Mesenchymal stem cell (in vitro differentiated cells and primary cell): ENCODE data around the gene SMIM29.
A peak's percentile ranks its signal among the peaks of the same experiment; 100 is the strongest.

Experiments
- DNase-seq: peaks from one replicate; pipeline ENCODE4 v3.0.0-alpha.2; 2013
- H2AFZ ChIP-seq: one replicate; pipeline ENCODE4 v1.6.1; 2013; ENCODE audit warnings: low read depth, mild to moderate bottlenecking, control low read depth, inconsistent platforms, low read length, moderate library complexity
- H2AK5ac ChIP-seq: 2 replicates; pipeline ENCODE4 v1.6.1; 2013; ENCODE audit warnings: low read length, moderate library complexity, mild to moderate bottlenecking, inconsistent platforms; ENCODE audit not compliant: severe bottlenecking
- H2BK120ac ChIP-seq: one replicate; pipeline ENCODE4 v1.6.1; 2013; ENCODE audit warnings: low read depth, mild to moderate bottlenecking, inconsistent platforms, low read length, moderate library complexity
- H2BK12ac ChIP-seq, 2 experiments: one replicate each; pipeline ENCODE4 v1.6.1; 2013; ENCODE audit warnings: inconsistent platforms in 2 of 2, low read length in 2 of 2, mild to moderate bottlenecking in 2 of 2, moderate library complexity in 2 of 2, control low read depth in 1 of 2
- H2BK15ac ChIP-seq: one replicate; pipeline ENCODE4 v1.6.1; 2013; ENCODE audit warnings: mild to moderate bottlenecking, low read depth, inconsistent platforms; ENCODE audit not compliant: poor library complexity, severe bottlenecking
- H2BK5ac ChIP-seq: 2 replicates; pipeline ENCODE4 v1.6.1; 2013; ENCODE audit warnings: low read depth, mild to moderate bottlenecking, low read length, control low read depth, inconsistent platforms; ENCODE audit not compliant: poor library complexity, severe bottlenecking
- H3K14ac ChIP-seq, 2 experiments: one replicate each; pipeline ENCODE4 v1.6.1; 2013; ENCODE audit warnings: inconsistent platforms in 2 of 2, low read length in 2 of 2, control low read depth in 1 of 2, mild to moderate bottlenecking in 1 of 2, moderate library complexity in 1 of 2
- H3K18ac ChIP-seq, 2 experiments: one replicate each; pipeline ENCODE4 v1.6.1; 2013; ENCODE audit warnings: inconsistent platforms in 2 of 2, low read length in 2 of 2, control low read depth in 1 of 2, low read depth in 1 of 2, mild to moderate bottlenecking in 1 of 2
- H3K23ac ChIP-seq, 2 experiments: one replicate each; pipeline ENCODE4 v1.6.1; 2013; ENCODE audit warnings: inconsistent platforms in 2 of 2, low read length in 2 of 2, mild to moderate bottlenecking in 2 of 2, moderate library complexity in 2 of 2, control low read depth in 1 of 2
- H3K27ac ChIP-seq: 2 replicates; pipeline ENCODE4 v1.5.1; 2013; ENCODE audit warnings: mild to moderate bottlenecking, moderate library complexity, low read length, control low read depth, inconsistent platforms; ENCODE audit not compliant: poor library complexity, severe bottlenecking
- H3K27me3 ChIP-seq, 2 experiments: 2 replicates each; pipeline versions ENCODE4 v1.6.1 to v1.7.0; 2013; ENCODE audit warnings: low read length in 2 of 2, mild to moderate bottlenecking in 2 of 2, moderate library complexity in 2 of 2, control low read depth in 1 of 2, inconsistent platforms in 1 of 2; ENCODE audit not compliant: control insufficient read depth in 1 of 2, insufficient read depth in 1 of 2
- H3K36me3 ChIP-seq, 2 experiments: 2 replicates each; pipeline versions ENCODE4 v1.6.1 to v1.7.0; 2013; ENCODE audit warnings: low read length in 2 of 2, control low read depth in 1 of 2, inconsistent platforms in 1 of 2, low read depth in 1 of 2, mild to moderate bottlenecking in 1 of 2; ENCODE audit not compliant: insufficient read depth in 2 of 2, control insufficient read depth in 1 of 2
- H3K4ac ChIP-seq, 2 experiments: one replicate each; pipeline ENCODE4 v1.6.1; 2013; ENCODE audit warnings: inconsistent platforms in 2 of 2, low read length in 2 of 2, mild to moderate bottlenecking in 2 of 2, moderate library complexity in 2 of 2, control low read depth in 1 of 2, low read depth in 1 of 2
- H3K4me1 ChIP-seq: 2 replicates; pipeline ENCODE4 v1.6.1; 2013; ENCODE audit warnings: low read depth, low read length, control low read depth; ENCODE audit not compliant: control insufficient read depth, insufficient read depth
- H3K4me2 ChIP-seq: 2 replicates; pipeline ENCODE4 v1.6.1; 2013; ENCODE audit warnings: low read length, mild to moderate bottlenecking, inconsistent platforms; ENCODE audit not compliant: poor library complexity, severe bottlenecking
- H3K4me3 ChIP-seq, 2 experiments: 2 replicates each; pipeline versions ENCODE4 v1.5.1 to v1.7.0; 2013; ENCODE audit warnings: low read length in 2 of 2, mild to moderate bottlenecking in 2 of 2, control low read depth in 1 of 2, low read depth in 1 of 2; ENCODE audit not compliant: insufficient read depth in 1 of 2
- H3K79me1 ChIP-seq: replicated peaks from 2 replicates; pipeline ENCODE4 v1.6.1; 2013; ENCODE audit warnings: mild to moderate bottlenecking, control low read depth, low read length, inconsistent platforms; ENCODE audit not compliant: poor library complexity, severe bottlenecking
- H3K9ac ChIP-seq: 2 replicates; pipeline ENCODE4 v1.7.0; 2013; ENCODE audit warnings: mild to moderate bottlenecking, low read length, moderate library complexity
- H3K9me3 ChIP-seq: 2 replicates; pipeline ENCODE4 v1.7.0; 2013; ENCODE audit warnings: mild to moderate bottlenecking, low read length; ENCODE audit not compliant: control insufficient read depth
- H4K8ac ChIP-seq: one replicate; pipeline ENCODE4 v1.6.1; 2013; ENCODE audit warnings: inconsistent platforms, mild to moderate bottlenecking, low read length, moderate library complexity
- H4K91ac ChIP-seq: one replicate; pipeline ENCODE4 v1.6.1; 2013; ENCODE audit warnings: mild to moderate bottlenecking, low read length, inconsistent platforms
- WGBS: methylation state at CpG from one replicate; pipeline ENCODE4 v1.1.7; 2013; ENCODE audit warnings: mixed read lengths; 5-methylcytosine and 5-hydroxymethylcytosine counted together

The SMIM29 gene

GRCh38 chr6:34241351-34242215, 7.2 kb downstream of the SMIM29 start:
- Histone ChIP-seq H3K23ac (peak overlapping the region in 1 of 2 experiments; percentile 96), H3K4ac (peak overlapping the region in 1 of 2 experiments; percentile 86), H4K91ac (no peak overlapping the region), H3K4me3 (no peak overlapping the region), H3K36me3 (peaks cover 22 to 48% of the 10 kb centered on the region in 2 experiments), H3K4me1 (peaks cover 46% of the 10 kb centered on the region), H2BK120ac (no peak overlapping the region), H3K27ac (no peak overlapping the region), H2BK12ac (peak overlapping the region; percentile 24 to 58), H4K8ac (peak overlapping the region; percentile 53), H3K14ac (no peak overlapping the region), H3K9ac (peak overlapping the region; percentile 72), H3K18ac (no peak overlapping the region), H3K9me3 (no peaks in the 10 kb centered on the region), H3K4me2 (no peak overlapping the region), H3K79me1 (no peaks in the 10 kb centered on the region), H2BK5ac (no peak overlapping the region), H2BK15ac (no peak overlapping the region), H2AFZ (no peak overlapping the region), H2AK5ac (no peak overlapping the region), H3K27me3 (no peaks in the 10 kb centered on the region)
- no peak for DNase-seq
- WGBS, result 95% methylated on average over 10 of the region's 13 CpGs

- Histone ChIP-seq H3K9ac (peak overlapping the region; percentile 86), H3K27ac (no peak overlapping the region), H3K4ac (no peak overlapping the region)
These were observed 8.2 kb downstream of the SMIM29 start for GRCh38 chr6:34240329-34241248.

GRCh38 chr6:34239893-34240292, 8.9 kb downstream of the SMIM29 start:
- H3K9me3 ChIP-seq, result no peaks in the 10 kb centered on the region
- H2BK12ac ChIP-seq, result no peak overlapping the region
- no peak overlapping the region for H2AFZ ChIP-seq
- H3K18ac ChIP-seq, result no peak overlapping the region
- peak overlapping the region in 1 of 2 experiments; percentile 48 for H3K23ac ChIP-seq
- no peak overlapping the region for H2BK120ac ChIP-seq
- peak overlapping the region; percentile 81 for H2AK5ac ChIP-seq
- H3K4me3 ChIP-seq, result peak overlapping the region in 1 of 2 experiments; percentile 86
- H4K91ac ChIP-seq, result peak overlapping the region; percentile 41
- no peak overlapping the region for H2BK15ac ChIP-seq
- H3K27ac ChIP-seq, result no peak overlapping the region
- no peak overlapping the region for H2BK5ac ChIP-seq
- H3K4ac ChIP-seq, result peak overlapping the region in 1 of 2 experiments; percentile 56
- H3K36me3 ChIP-seq, result peaks cover 19 to 43% of the 10 kb centered on the region in 2 experiments
- H4K8ac ChIP-seq, result no peak overlapping the region
- DNase-seq, result no peak
- H3K4me1 ChIP-seq, result peaks cover 54% of the 10 kb centered on the region
- 80% methylated on average over 1 of the region's 2 CpGs for WGBS
- no peaks in the 10 kb centered on the region for H3K27me3 ChIP-seq
- H3K79me1 ChIP-seq, result no peaks in the 10 kb centered on the region
- peak overlapping the region; percentile 86 for H3K9ac ChIP-seq
- no peak overlapping the region for H3K4me2 ChIP-seq
- H3K14ac ChIP-seq, result no peak overlapping the region

More at GRCh38 chr6:34240329-34241248, 8.2 kb downstream of the SMIM29 start:
- Histone ChIP-seq H3K79me1 (no peaks in the 10 kb centered on the region), H3K18ac (no peak overlapping the region), H2AK5ac (no peak overlapping the region), H3K4me1 (peaks cover 53% of the 10 kb centered on the region), H2BK5ac (no peak overlapping the region), H2BK12ac (peak overlapping the region in 1 of 2 experiments; percentile 58), H2BK120ac (no peak overlapping the region), H4K91ac (no peak overlapping the region), H3K9me3 (no peaks in the 10 kb centered on the region), H3K27me3 (no peaks in the 10 kb centered on the region), H2BK15ac (no peak overlapping the region), H2AFZ (no peak overlapping the region), H3K36me3 (peaks cover 19 to 43% of the 10 kb centered on the region in 2 experiments), H3K23ac (no peak overlapping the region), H3K14ac (no peak overlapping the region), H4K8ac (no peak overlapping the region), H3K4me2 (no peak overlapping the region), H3K4me3 (peak overlapping the region in 1 of 2 experiments; percentile 86)
- WGBS, result 88% methylated on average over 21 of the region's 22 CpGs
- DNase-seq, result no peak

GRCh38 chr6:34239500-34239825, 9.3 kb downstream of the SMIM29 start:
- 59% methylated on average over 3 of the region's 3 CpGs for WGBS
- H2BK120ac ChIP-seq, result no peak overlapping the region
- no peak overlapping the region for H2BK15ac ChIP-seq
- no peak overlapping the region for H3K23ac ChIP-seq
- no peak overlapping the region for H2BK5ac ChIP-seq
- H3K18ac ChIP-seq, result no peak overlapping the region
- H3K4me1 ChIP-seq, result peaks cover 53% of the 10 kb centered on the region
- H3K27ac ChIP-seq, result no peak overlapping the region
- no peaks in the 10 kb centered on the region for H3K79me1 ChIP-seq
- no peak overlapping the region for H2BK12ac ChIP-seq
- peak overlapping the region; percentile 86 for H3K9ac ChIP-seq
- no peaks in the 10 kb centered on the region for H3K9me3 ChIP-seq
- no peak overlapping the region for H4K91ac ChIP-seq
- no peak overlapping the region for H3K4me2 ChIP-seq
- no peak overlapping the region for H2AFZ ChIP-seq
- H3K36me3 ChIP-seq, result peaks cover 19 to 43% of the 10 kb centered on the region in 2 experiments
- H3K4ac ChIP-seq, result no peak overlapping the region
- no peak overlapping the region for H3K14ac ChIP-seq
- DNase-seq, result no peak
- H3K27me3 ChIP-seq, result no peaks in the 10 kb centered on the region
- peak overlapping the region; percentile 7 for H4K8ac ChIP-seq
- no peak overlapping the region for H2AK5ac ChIP-seq
- H3K4me3 ChIP-seq, result peak overlapping the region in 1 of 2 experiments; percentile 86
